Measurements from ENCODE around the gene S100A2. TPM values are rescaled to one million over a fixed set of nuclear protein-coding genes. Genes with fewer than 3 reads are reported as not detected.

Gene S100A2
- polyA plus RNA-seq, 3 donors, result 0.32 TPM; not detected in 2

GRCh38 chr1:153549741-153550397, 15.8 kb downstream of the S100A2 start:
- peaks cover 3 to 10% of the 10 kb centered on the region in 2 donors for H3K36me3 Mint-ChIP-seq
- peak overlapping the region; percentile 54 to 92 (median 84) for H3K27ac Mint-ChIP-seq
- no peak for DNase-seq
- no peak overlapping the region for H3K9ac ChIP-seq (ENCODE audit: insufficient read depth, low read length, poor library complexity, severe bottlenecking)
- H3K36me3 ChIP-seq (replicated peaks in 1 of 2; ENCODE audit: control insufficient read depth in 1 of 2, insufficient read depth in 2 of 2, low read length in 2 of 2), result no peaks in the 10 kb centered on the region
- no peaks in the 10 kb centered on the region for H3K9me3 ChIP-seq (replicated peaks in 1 of 2; ENCODE audit: control insufficient read depth in 1 of 2, insufficient read depth in 1 of 2, low read length in 2 of 2)
- peaks cover 28% of the 10 kb centered on the region for H3K79me2 ChIP-seq (ENCODE audit: insufficient read depth, low read length)
- intact Hi-C loops (cut with micrococcal nuclease), result loop anchor here in 1 of 2 donors (5.0 kb wide), 1 partner anchor 38 kb away; no protein-coding TSS in a partner anchor
- H4K20me1 ChIP-seq (ENCODE audit: insufficient read depth, low read length), result peaks cover 7% of the 10 kb centered on the region
- peak overlapping the region; percentile 1 to 94 for H3K27ac ChIP-seq (ENCODE audit: low read depth in 1 of 2, low read length in 2 of 2)
- H3K9me3 Mint-ChIP-seq, result no peaks in the 10 kb centered on the region
- H3K4me3 ChIP-seq (replicated peaks in 1 of 3; ENCODE audit: low read depth in 2 of 3, low read length in 3 of 3), result peak overlapping the region in 1 of 3 experiments; percentile 33
- WGBS (ENCODE audit: insufficient coverage), result 80% methylated on average over 6 of the region's 6 CpGs
- H3K27me3 ChIP-seq (ENCODE audit: control insufficient read depth in 2 of 2, insufficient read depth in 2 of 2, low read length in 2 of 2), result no peaks in the 10 kb centered on the region
- no peak overlapping the region for H3K4me3 Mint-ChIP-seq
- peaks cover 89% of the 10 kb centered on the region for H3K4me1 Mint-ChIP-seq
- H2AFZ ChIP-seq (ENCODE audit: insufficient read depth, low read depth, low read length, poor library complexity, severe bottlenecking), result no peak overlapping the region
- peaks cover 1 to 4% (median 2%) of the 10 kb centered on the region in 3 donors for H3K27me3 Mint-ChIP-seq (ENCODE audit: low read depth in 3 of 3)
- no peak overlapping the region for H3K4me2 ChIP-seq (replicated peaks; ENCODE audit: extremely low read depth, low read length, poor library complexity, severe bottlenecking)
- H3K4me1 ChIP-seq (ENCODE audit: control insufficient read depth in 1 of 2, insufficient read depth in 2 of 2, low read length in 2 of 2), result peaks cover 81 to 91% of the 10 kb centered on the region in 2 donors
- TF ChIP-seq, protein P1, sequence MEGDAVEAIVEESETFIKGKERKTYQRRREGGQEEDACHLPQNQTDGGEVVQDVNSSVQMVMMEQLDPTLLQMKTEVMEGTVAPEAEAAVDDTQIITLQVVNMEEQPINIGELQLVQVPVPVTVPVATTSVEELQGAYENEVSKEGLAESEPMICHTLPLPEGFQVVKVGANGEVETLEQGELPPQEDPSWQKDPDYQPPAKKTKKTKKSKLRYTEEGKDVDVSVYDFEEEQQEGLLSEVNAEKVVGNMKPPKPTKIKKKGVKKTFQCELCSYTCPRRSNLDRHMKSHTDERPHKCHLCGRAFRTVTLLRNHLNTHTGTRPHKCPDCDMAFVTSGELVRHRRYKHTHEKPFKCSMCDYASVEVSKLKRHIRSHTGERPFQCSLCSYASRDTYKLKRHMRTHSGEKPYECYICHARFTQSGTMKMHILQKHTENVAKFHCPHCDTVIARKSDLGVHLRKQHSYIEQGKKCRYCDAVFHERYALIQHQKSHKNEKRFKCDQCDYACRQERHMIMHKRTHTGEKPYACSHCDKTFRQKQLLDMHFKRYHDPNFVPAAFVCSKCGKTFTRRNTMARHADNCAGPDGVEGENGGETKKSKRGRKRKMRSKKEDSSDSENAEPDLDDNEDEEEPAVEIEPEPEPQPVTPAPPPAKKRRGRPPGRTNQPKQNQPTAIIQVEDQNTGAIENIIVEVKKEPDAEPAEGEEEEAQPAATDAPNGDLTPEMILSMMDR (IDR thresholded peaks at IDR 0.05), result no peak

DNA sequence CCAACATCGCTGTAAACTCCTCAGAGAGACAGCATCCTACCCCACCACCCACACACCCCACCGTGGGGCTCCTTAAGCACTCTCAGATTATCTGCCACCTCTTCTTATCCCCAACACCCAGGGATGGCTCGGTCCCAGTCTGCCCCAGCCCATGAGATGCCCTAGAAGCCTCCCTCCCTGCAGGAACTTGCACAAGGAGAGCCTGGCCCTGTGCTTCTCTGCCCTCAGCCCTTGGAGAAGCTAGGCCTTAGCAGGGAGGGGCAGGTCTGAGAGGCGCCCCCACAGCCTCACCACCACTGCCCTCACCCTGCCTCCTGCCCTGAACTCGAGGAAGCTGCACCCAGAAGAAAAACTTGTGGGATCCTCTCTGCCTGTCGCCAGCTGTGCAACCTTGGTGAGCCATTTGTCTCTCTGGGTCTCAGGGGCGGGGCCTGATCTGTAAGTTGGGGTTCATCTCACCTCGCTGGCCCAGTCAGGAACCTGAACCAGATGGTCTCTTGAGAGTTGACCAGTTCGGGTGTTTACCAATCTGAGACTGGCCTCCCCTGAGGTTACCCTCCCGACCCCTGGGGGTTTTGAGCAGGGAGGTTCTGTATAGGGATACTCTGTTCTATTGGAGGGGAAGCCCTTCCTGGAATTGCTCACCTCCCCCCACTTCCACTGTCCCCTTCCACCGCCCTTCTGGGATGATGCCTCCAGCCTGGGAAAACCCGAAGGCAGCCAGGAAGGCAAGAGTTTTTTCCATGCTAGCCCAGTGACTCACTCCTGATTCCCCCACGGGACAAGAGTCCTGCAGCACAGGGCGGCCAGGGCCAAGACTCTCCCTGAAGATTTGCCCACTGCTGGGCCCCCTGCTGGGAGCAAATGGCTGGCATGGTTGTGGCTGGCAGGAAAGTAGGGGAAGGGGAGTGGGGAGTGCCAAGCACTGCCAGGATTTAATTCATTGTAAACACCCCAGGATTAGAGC, 16.6 kb downstream of the S100A2 start, which contains the start of gene S100A3:
Gene S100A3, minus strand, starts transcription at position 537 of the 967 bp plus-strand sequence. CDS start 773 bp downstream, outside the sequence.
- H3K4me2 ChIP-seq (replicated peaks; ENCODE audit: extremely low read depth, low read length, poor library complexity, severe bottlenecking), result peak within 1 kb of the TSS; percentile 14
- Mint-ChIP-seq H3K4me1 (peaks cover 90% of the 10 kb centered on the region), H3K27me3 (ENCODE audit: low read depth in 3 of 3) (peaks cover under 1 to 4% (median 2%) of the 10 kb centered on the region in 3 donors), H3K4me3 (no peak within 1 kb of the TSS), H3K36me3 (peaks cover 12 to 18% of the 10 kb centered on the region in 2 donors), H3K9me3 (no peaks in the 10 kb centered on the region), H3K27ac (peak within 1 kb of the TSS; percentile 54 to 92 (median 84))
- 70% methylated on average over 8 of the region's 14 CpGs for WGBS (ENCODE audit: insufficient coverage)
- H3K27me3 ChIP-seq (ENCODE audit: control insufficient read depth in 2 of 2, insufficient read depth in 2 of 2, low read length in 2 of 2), result no peaks in the 10 kb centered on the region
- intact Hi-C loops (cut with micrococcal nuclease), result loop anchor here in 1 of 2 donors (5.0 kb wide), 1 partner anchor 37 kb away; no protein-coding TSS in a partner anchor
- H3K9me3 ChIP-seq (replicated peaks in 1 of 2; ENCODE audit: control insufficient read depth in 1 of 2, insufficient read depth in 1 of 2, low read length in 2 of 2), result no peaks in the 10 kb centered on the region
- peak in 1 of 3 donors; percentile 73 for DNase-seq
- H3K4me1 ChIP-seq (ENCODE audit: control insufficient read depth in 1 of 2, insufficient read depth in 2 of 2, low read length in 2 of 2), result peaks cover 82 to 91% of the 10 kb centered on the region in 2 donors
- peak within 1 kb of the TSS; percentile 40 for H3K9ac ChIP-seq (ENCODE audit: insufficient read depth, low read length, poor library complexity, severe bottlenecking)
- TF ChIP-seq, protein P1 (IDR thresholded peaks at IDR 0.05), result no peak
- H3K36me3 ChIP-seq (replicated peaks in 1 of 2; ENCODE audit: control insufficient read depth in 1 of 2, insufficient read depth in 2 of 2, low read length in 2 of 2), result peaks cover 7 to 8% of the 10 kb centered on the region in 2 donors
- H3K4me3 ChIP-seq (replicated peaks in 1 of 3; ENCODE audit: low read depth in 2 of 3, low read length in 3 of 3), result peak within 1 kb of the TSS in 1 of 3 experiments; percentile 33
- peaks cover 36% of the 10 kb centered on the region for H3K79me2 ChIP-seq (ENCODE audit: insufficient read depth, low read length)
- peak within 1 kb of the TSS; percentile 15 to 94 for H3K27ac ChIP-seq (ENCODE audit: low read depth in 1 of 2, low read length in 2 of 2)
- H2AFZ ChIP-seq (ENCODE audit: insufficient read depth, low read depth, low read length, poor library complexity, severe bottlenecking), result peak within 1 kb of the TSS; percentile 17
- H4K20me1 ChIP-seq (ENCODE audit: insufficient read depth, low read length), result peaks cover 16% of the 10 kb centered on the region

All from CD14-positive monocyte (primary cell).